NT2/D1 (cell line): Measurements from ENCODE around the gene CACNA1H.
"Not testable (repeated sequence)": the region's sequence is repeated elsewhere in the genome, so short reads cannot be mapped to it uniquely, and the experiment has no call there.

ENCODE experiments used
- DNase-seq: peaks from one replicate; pipeline ENCODE4 v3.0.0-alpha.2; 2011; ENCODE audit warnings: low read depth, low spot score
- H3K27me3 ChIP-seq: 2 replicates; pipeline ENCODE4 v1.6.0; 2011; ENCODE audit warnings: mild to moderate bottlenecking; ENCODE audit not compliant: insufficient read length, insufficient read depth
- H3K36me3 ChIP-seq: 2 replicates; pipeline ENCODE4 v1.6.1; 2011; ENCODE audit warnings: mild to moderate bottlenecking, low read length, mixed read lengths; ENCODE audit not compliant: insufficient read depth, insufficient read length
- H3K4me1 ChIP-seq: 2 replicates; pipeline ENCODE4 v1.5.1; 2011; ENCODE audit not compliant: insufficient read depth, insufficient read length
- H3K4me3 ChIP-seq: 2 replicates; pipeline ENCODE4 v1.5.1; 2011; ENCODE audit warnings: low read depth; ENCODE audit not compliant: insufficient read length
- H3K9ac ChIP-seq: 2 replicates; pipeline ENCODE4 v1.6.0; 2011; ENCODE audit warnings: low read depth; ENCODE audit not compliant: insufficient read length
- H3K9me3 ChIP-seq: 2 replicates; pipeline ENCODE4 v1.5.1; 2011; ENCODE audit warnings: mild to moderate bottlenecking, low read length; ENCODE audit not compliant: insufficient read depth
- SUZ12 ChIP-seq: IDR thresholded peaks from 2 replicates; pipeline ENCODE4 v1.6.1; 2011; ENCODE audit not compliant: insufficient read length, insufficient read depth; ENCODE audit errors: extremely low read depth
- YY1 ChIP-seq: IDR thresholded peaks from 2 replicates; pipeline ENCODE4 v1.6.1; 2011; ENCODE audit not compliant: insufficient read length, insufficient read depth
- ZNF274 ChIP-seq: IDR thresholded peaks from 2 replicates; pipeline ENCODE4 v1.6.1; 2011; ENCODE audit warnings: mild to moderate bottlenecking, low read depth, low read length

CACNA1H gene

GRCh38 chr16:1182950-1183907 lies 30.3 kb downstream of the CACNA1H start:
- DNase-seq = peak; percentile 22
- TF ChIP-seq ZNF274 (no peak), YY1 (no peak), SUZ12 (no peak)
- peaks cover 18% of the 10 kb centered on the region for H3K36me3 ChIP-seq

DNA sequence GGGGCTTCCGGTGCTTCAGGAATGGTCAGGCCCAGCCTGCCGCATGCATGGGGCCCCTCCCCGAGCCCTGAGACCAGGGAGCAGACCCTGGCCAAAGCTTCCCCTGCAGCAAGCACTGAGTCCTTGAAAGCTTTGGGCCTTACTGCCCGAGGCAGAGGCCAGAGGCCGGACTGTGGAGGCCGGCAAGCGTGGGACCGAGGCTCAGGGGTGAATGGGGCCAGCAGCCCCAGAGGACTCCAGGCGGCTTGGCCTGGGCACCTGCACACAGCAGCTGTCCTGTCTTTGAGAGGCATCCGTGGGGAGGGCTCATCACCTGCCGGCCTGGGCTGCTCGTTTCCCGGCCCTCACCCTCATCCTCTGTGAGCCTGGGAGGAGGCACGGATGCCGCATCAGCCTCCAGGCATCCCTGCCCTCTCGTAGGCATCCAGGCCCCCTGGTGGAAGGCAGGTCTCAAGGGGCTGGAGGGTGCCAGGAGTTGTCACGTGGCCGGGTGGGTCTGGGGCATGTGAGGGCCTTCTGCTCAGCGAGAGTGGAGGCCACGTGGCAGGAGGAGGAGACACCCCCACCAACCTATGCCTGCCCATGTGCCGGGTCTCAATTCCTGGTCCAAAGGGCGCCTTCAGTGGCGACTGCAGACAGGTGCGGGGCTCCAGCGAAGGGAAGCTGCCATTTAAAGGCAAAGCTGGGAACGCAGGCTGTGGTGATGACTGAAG lies 31.4 kb downstream of the CACNA1H start:
- Histone ChIP-seq H3K36me3 (peaks cover 18% of the 10 kb centered on the region), H3K9me3 (no peaks in the 10 kb centered on the region), H3K4me3 (no peak overlapping the region), H3K4me1 (peaks cover 43% of the 10 kb centered on the region), H3K9ac (no peak overlapping the region), H3K27me3 (no peaks in the 10 kb centered on the region)
- no peak for DNase-seq
- TF ChIP-seq YY1 = no peak
- no peak for TF ChIP-seq ZNF274
- TF ChIP-seq SUZ12 = no peak

More at GRCh38 chr16:1182950-1183907, 30.3 kb downstream of the CACNA1H start:
- Histone ChIP-seq H3K9me3 (no peaks in the 10 kb centered on the region), H3K27me3 (no peaks in the 10 kb centered on the region), H3K4me3 (no peak overlapping the region), H3K4me1 (peaks cover 46% of the 10 kb centered on the region), H3K9ac (peak overlapping the region; percentile 36)

- H3K27me3 ChIP-seq = no peaks in the 10 kb centered on the region
- DNase-seq = no peak
- no peak for TF ChIP-seq SUZ12
- TF ChIP-seq YY1 = no peak
- TF ChIP-seq ZNF274 = no peak
- H3K36me3 ChIP-seq = peaks cover 18% of the 10 kb centered on the region
- no peaks in the 10 kb centered on the region for H3K9me3 ChIP-seq
- H3K4me3 ChIP-seq = no peak overlapping the region
- H3K9ac ChIP-seq = no peak overlapping the region
- peaks cover 42% of the 10 kb centered on the region for H3K4me1 ChIP-seq
Measured at GRCh38 chr16:1184980-1185379, 32.1 kb downstream of the CACNA1H start.

GRCh38 chr16:1185460-1186207 lies 32.7 kb downstream of the CACNA1H start:
- not testable (repeated sequence) for H3K27me3 ChIP-seq

DNA sequence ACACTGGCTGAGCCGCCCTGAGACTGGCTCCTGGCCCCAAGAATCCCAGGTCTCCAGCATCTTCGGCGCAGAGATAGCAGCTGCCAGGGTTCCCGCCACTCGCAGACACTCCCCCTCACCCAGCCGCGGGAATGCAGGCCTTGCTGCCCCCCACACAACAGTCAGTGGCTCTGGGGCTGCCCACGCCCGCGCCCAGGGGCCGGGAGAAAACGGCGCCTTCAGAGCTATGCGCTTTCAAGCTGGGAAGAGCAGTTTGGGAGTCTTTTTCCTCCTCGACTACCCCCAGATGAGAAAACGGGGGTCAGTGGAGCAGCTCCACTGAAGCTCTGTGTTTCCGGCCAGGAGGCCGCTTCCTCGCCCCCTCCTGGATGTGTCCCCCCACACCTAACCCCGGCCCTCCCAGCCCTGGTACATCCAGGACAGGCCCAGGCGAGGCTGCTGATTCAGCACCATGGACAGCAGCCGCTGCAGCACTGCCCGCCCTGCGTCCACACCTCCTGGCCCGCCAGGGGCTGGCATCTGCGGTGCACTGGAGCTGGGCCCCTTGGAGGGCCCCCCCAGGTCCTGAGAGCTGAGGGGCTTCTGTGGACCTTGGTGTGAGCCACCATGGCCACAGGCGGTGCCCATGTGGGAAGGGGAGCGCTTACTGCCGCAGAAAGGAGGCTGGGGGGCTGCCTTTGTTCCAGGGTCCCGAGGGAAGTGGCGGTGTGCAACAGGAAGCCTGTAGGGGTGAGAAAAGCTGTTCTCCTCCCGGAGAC lies 35.7 kb downstream of the CACNA1H start:
- Histone ChIP-seq H3K9ac (no peak overlapping the region), H3K4me3 (no peak overlapping the region), H3K4me1 (peaks cover 32% of the 10 kb centered on the region), H3K27me3 (no peaks in the 10 kb centered on the region), H3K36me3 (peaks cover 14% of the 10 kb centered on the region), H3K9me3 (no peaks in the 10 kb centered on the region)
- no peak for TF ChIP-seq ZNF274
- no peak for TF ChIP-seq SUZ12
- TF ChIP-seq YY1 = no peak
- DNase-seq = peak; percentile 43

More at GRCh38 chr16:1185460-1186207, 32.7 kb downstream of the CACNA1H start:
- H3K9me3 ChIP-seq, DNase-seq, H3K9ac ChIP-seq, H3K4me3 ChIP-seq: not testable (repeated sequence)
- H3K36me3 ChIP-seq = peaks cover 18% of the 10 kb centered on the region
- peaks cover 39% of the 10 kb centered on the region for H3K4me1 ChIP-seq

- Histone ChIP-seq H3K4me3 (no peak overlapping the region), H3K4me1 (peaks cover 32% of the 10 kb centered on the region), H3K36me3 (peaks cover 8% of the 10 kb centered on the region), H3K9me3 (no peaks in the 10 kb centered on the region), H3K9ac (no peak overlapping the region), H3K27me3 (no peaks in the 10 kb centered on the region)
- TF ChIP-seq SUZ12 (no peak), ZNF274 (no peak), YY1 (no peak)
- DNase-seq = no peak
Measured at GRCh38 chr16:1189455-1189854, 36.5 kb downstream of the CACNA1H start.

DNA sequence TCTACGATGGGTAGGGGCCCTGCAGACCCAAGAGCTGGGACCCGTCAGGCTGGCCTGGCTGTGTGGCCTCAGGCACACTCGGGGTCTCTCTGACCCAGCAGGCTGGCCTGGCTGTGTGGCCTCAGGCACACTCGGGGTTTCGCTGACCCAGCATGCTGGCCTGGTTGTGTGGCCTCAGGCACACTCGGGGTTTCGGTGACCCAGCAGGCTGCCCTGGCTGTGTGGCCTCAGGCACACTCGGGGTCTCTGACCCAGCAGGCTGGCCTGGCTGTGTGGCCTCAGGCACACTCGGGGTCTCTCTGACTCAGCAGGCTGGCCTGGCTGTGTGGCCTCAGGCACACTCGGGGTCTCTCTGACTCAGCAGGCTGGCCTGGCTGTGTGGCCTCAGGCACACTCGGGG lies 37.9 kb downstream of the CACNA1H start:
- H3K9ac ChIP-seq, H3K36me3 ChIP-seq, H3K4me3 ChIP-seq, H3K9me3 ChIP-seq, H3K27me3 ChIP-seq, DNase-seq: not testable (repeated sequence)
- peaks cover 34% of the 10 kb centered on the region for H3K4me1 ChIP-seq
